ENCODE results near the gene RBM27.
"Not testable (repeated sequence)": the region's sequence is repeated elsewhere in the genome, so short reads cannot be mapped to it uniquely, and the experiment has no call there.

- not testable (repeated sequence) for TF ChIP-seq FOXP4 (CRISPR knock-in tag; IDR thresholded peaks at IDR 0.05); CTCF (IDR thresholded peaks at IDR 0.05); SOX15 (CRISPR knock-in tag; IDR thresholded peaks at IDR 0.05); SP1 (CRISPR knock-in tag; conservative IDR thresholded peaks at IDR 0.05)
These were observed 30.4 kb upstream of the RBM27 start for GRCh38 chr5:146173049-146173448.
